GM12891 (cell line): ENCODE results near the gene PPM1A.

Source experiments
- DNase-seq: peaks from one replicate; pipeline ENCODE4 v3.0.0; 2011; ENCODE audit warnings: low spot score; ENCODE audit not compliant: insufficient read length
- FAIRE-seq: peaks from 2 replicates; lab custom pipeline; 2011; peaks lifted over from hg19 to GRCh38; lab: Jason Lieb, UNC
- PAX5 ChIP-seq: IDR thresholded peaks from 2 replicates; pipeline ENCODE4 v1.6.1; 2011; ENCODE audit warnings: low read length, moderate library complexity, mild to moderate bottlenecking; ENCODE audit not compliant: insufficient read depth, severe bottlenecking
- POLR2A ChIP-seq: IDR thresholded peaks from 2 replicates; pipeline ENCODE4 v1.6.1; 2011; ENCODE audit warnings: low read depth, low read length, control low read depth
- POLR2AphosphoS5 ChIP-seq: IDR thresholded peaks from 2 replicates; pipeline ENCODE4 v1.6.1; 2011; ENCODE audit warnings: low read depth, low read length, control low read depth
- POU2F2 ChIP-seq: IDR thresholded peaks from 2 replicates; pipeline ENCODE4 v1.6.1; 2011; ENCODE audit warnings: low read depth, mild to moderate bottlenecking, control low read depth, low read length, moderate library complexity
- SPI1 ChIP-seq: IDR thresholded peaks from 2 replicates; pipeline ENCODE4 v1.6.1; 2011; ENCODE audit warnings: low read depth, low read length, control low read depth
- TAF1 ChIP-seq: IDR thresholded peaks from 2 replicates; pipeline ENCODE4 v1.6.1; 2011; ENCODE audit warnings: low read depth, low read length, control low read depth

Gene PPM1A

GRCh38 chr14:60240139-60240856, 8.7 kb upstream of the PPM1A start:
- TF ChIP-seq SPI1, result no peak
- no peak for TF ChIP-seq POLR2A
- TF ChIP-seq POLR2AphosphoS5, result no peak
- TF ChIP-seq TAF1, result no peak
- TF ChIP-seq POU2F2, result no peak
- TF ChIP-seq PAX5, result no peak
- DNase-seq, result no peak
- no peak for FAIRE-seq

GRCh38 chr14:60241091-60241490, 7.9 kb upstream of the PPM1A start:
- FAIRE-seq (no peak), DNase-seq (no peak)
- TF ChIP-seq POU2F2 (no peak), SPI1 (no peak), PAX5 (no peak), POLR2AphosphoS5 (no peak), TAF1 (no peak), POLR2A (no peak)

GRCh38 chr14:60242429-60242828, 6.6 kb upstream of the PPM1A start:
- FAIRE-seq, result peak; percentile 78
- no peak for TF ChIP-seq SPI1
- no peak for TF ChIP-seq POU2F2
- no peak for TF ChIP-seq POLR2AphosphoS5
- no peak for TF ChIP-seq PAX5
- no peak for TF ChIP-seq TAF1
- DNase-seq, result no peak

- TF ChIP-seq POLR2A (no peak), PAX5 (no peak), POLR2AphosphoS5 (no peak), SPI1 (no peak), POU2F2 (no peak), TAF1 (no peak)
- DNase-seq (no peak), FAIRE-seq (peak; percentile 64)
Measured at GRCh38 chr14:60245380-60246177, 3.4 kb upstream of the PPM1A start.

- DNase-seq (peak; percentile 57), FAIRE-seq (peak; percentile 98)
- TF ChIP-seq POLR2A (no peak), POU2F2 (peak; percentile 49; the same call in 1 of the 2 replicates)
Measured at GRCh38 chr14:60247994-60248696, 876 bp upstream of the PPM1A start.

- DNase-seq, result peak; percentile 60
- FAIRE-seq, result peak; percentile 70
- TF ChIP-seq POU2F2, result no peak
- TF ChIP-seq TAF1, result no peak
- no peak for TF ChIP-seq PAX5
Measured at GRCh38 chr14:60249321-60250256, 568 bp downstream of the PPM1A start.

- FAIRE-seq (peak; percentile 35), DNase-seq (no peak)
- no peak for TF ChIP-seq POLR2A
- TF ChIP-seq POU2F2, result no peak
- TF ChIP-seq PAX5, result no peak
- TF ChIP-seq TAF1, result no peak
- no peak for TF ChIP-seq SPI1
- TF ChIP-seq POLR2AphosphoS5, result no peak
Measured at GRCh38 chr14:60250257-60251035, 1.4 kb downstream of the PPM1A start.

- FAIRE-seq (no peak), DNase-seq (no peak)
- no peak for TF ChIP-seq POLR2AphosphoS5
- no peak for TF ChIP-seq POLR2A
- no peak for TF ChIP-seq TAF1
- TF ChIP-seq SPI1, result no peak
- TF ChIP-seq PAX5, result no peak
- TF ChIP-seq POU2F2, result no peak
Measured at GRCh38 chr14:60251877-60252276, 2.9 kb downstream of the PPM1A start.
